Psoas muscle (tissue), 8 donors: ENCODE results near the gene SMTNL2. TPM values are rescaled to one million over a fixed set of nuclear protein-coding genes. Genes with fewer than 3 reads are reported as not detected.

Experiments used
- ATAC-seq, 4 donors: fragments of 200-7000 bp; cut with Tn5 transposase; one replicate each; pipeline ENCODE4 v1.9.1; 2020; ENCODE audit warnings: moderate library complexity in 3 of 4, mild to moderate bottlenecking in 2 of 4
- DNase-seq, 2 donors: peaks; one replicate each; pipeline ENCODE4 v3.0.0-alpha.2; 2020
- H3K27ac ChIP-seq: fragments of 200-600 bp; one replicate; pipeline ENCODE4 v1.8.0; 2022
- H3K27me3 ChIP-seq, 3 donors: fragments of 200-600 bp in 1 of 3; one replicate each; pipeline versions ENCODE4 v1.6.1 to v1.8.0; 2013 to 2022; ENCODE audit warnings: low read length in 2 of 3, mild to moderate bottlenecking in 2 of 3, moderate library complexity in 1 of 3; ENCODE audit not compliant: insufficient read depth in 3 of 3
- H3K36me3 ChIP-seq, 2 donors: fragments of 200-600 bp in 1 of 2; one replicate each; pipeline versions ENCODE4 v1.6.1 to v1.8.0; 2013 to 2022; ENCODE audit warnings: low read depth in 1 of 2, mild to moderate bottlenecking in 1 of 2, moderate library complexity in 1 of 2; ENCODE audit not compliant: insufficient read depth in 1 of 2
- H3K4me1 ChIP-seq: fragments of 200-600 bp; one replicate; pipeline ENCODE4 v1.8.0; 2022
- H3K4me3 ChIP-seq: fragments of 200-600 bp; one replicate; pipeline ENCODE4 v1.8.0; 2022; ENCODE audit warnings: mild to moderate bottlenecking
- H3K9me3 ChIP-seq: fragments of 200-600 bp; one replicate; pipeline ENCODE4 v1.8.0; 2022
- WGBS, 3 donors: extraction: QIAGEN DNeasy Blood & Tissue Kit; methylation state at CpG; one replicate each; pipeline versions ENCODE4 v1.1.6 to v1.1.7; 2013; 5-methylcytosine and 5-hydroxymethylcytosine counted together
- intact Hi-C, 2 donors: fragments of 100-400 bp; cut with DNase I; formaldehyde crosslinking; loops; one replicate each; pipeline versions ENCODE4 v1.11.0 to v1.14.2; 2022
- polyA plus RNA-seq, 3 donors: library from polyadenylated mRNA; stranded (reverse); fragments of 200-250 nt; gene quantifications; one replicate each; pipeline ENCODE4 v1.2.3, GENCODE V29; 2013
- total RNA-seq, 4 donors: library from RNA; stranded (reverse); fragmentation: NEBNext Ultra II Directional in 2 of 4; extraction: Animal tissue kit (Norgen Biotek cat#: 25700) in 2 of 4; gene quantifications; one replicate each; pipeline versions ENCODE4 v1.2.1 to v1.2.4, GENCODE V29; 2021 to 2023
- TF ChIP-seq, protein P1 (sequence below): fragments of 200-600 bp; IDR thresholded peaks from one replicate; pipeline ENCODE4 v1.8.0; 2022; ENCODE audit warnings: antibody characterized with exemption
- donor health status: healthy with polysubstance abuse.
- donor health status: DM: no; HTN: no; CAD: no; lungs with moderate emphysema.
- donor health status: Bipolar disorder and iron deficiency.
- donor health status: healthy.
- donor health status: DM: yes; HTN: yes; CAD: no.
- donor health status: DM: no; HTN: no; CAD: no.
- donor health status: DM: no; HTN: no; CAD: no.
- donor health status: DM: yes; HTN: yes; CAD: no.

Gene SMTNL2
- total and polyA plus RNA-seq, 7 donors = 20.7 to 524 (median 318) TPM

GRCh38 chr17:4572131-4572530 is 12.2 kb upstream of the SMTNL2 start:
- H3K36me3 ChIP-seq = no peaks in the 10 kb centered on the region
- H3K4me1 ChIP-seq = peaks cover 32% of the 10 kb centered on the region
- no peaks in the 10 kb centered on the region for H3K27me3 ChIP-seq
- TF ChIP-seq, protein P1, sequence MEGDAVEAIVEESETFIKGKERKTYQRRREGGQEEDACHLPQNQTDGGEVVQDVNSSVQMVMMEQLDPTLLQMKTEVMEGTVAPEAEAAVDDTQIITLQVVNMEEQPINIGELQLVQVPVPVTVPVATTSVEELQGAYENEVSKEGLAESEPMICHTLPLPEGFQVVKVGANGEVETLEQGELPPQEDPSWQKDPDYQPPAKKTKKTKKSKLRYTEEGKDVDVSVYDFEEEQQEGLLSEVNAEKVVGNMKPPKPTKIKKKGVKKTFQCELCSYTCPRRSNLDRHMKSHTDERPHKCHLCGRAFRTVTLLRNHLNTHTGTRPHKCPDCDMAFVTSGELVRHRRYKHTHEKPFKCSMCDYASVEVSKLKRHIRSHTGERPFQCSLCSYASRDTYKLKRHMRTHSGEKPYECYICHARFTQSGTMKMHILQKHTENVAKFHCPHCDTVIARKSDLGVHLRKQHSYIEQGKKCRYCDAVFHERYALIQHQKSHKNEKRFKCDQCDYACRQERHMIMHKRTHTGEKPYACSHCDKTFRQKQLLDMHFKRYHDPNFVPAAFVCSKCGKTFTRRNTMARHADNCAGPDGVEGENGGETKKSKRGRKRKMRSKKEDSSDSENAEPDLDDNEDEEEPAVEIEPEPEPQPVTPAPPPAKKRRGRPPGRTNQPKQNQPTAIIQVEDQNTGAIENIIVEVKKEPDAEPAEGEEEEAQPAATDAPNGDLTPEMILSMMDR = no peak
- 53 to 65% (median 61%) methylated on average over 9 of the region's 9 CpGs for WGBS, 3 donors
- H3K4me3 ChIP-seq = no peak overlapping the region
- intact Hi-C loops = no loop called here
- H3K27ac ChIP-seq = peak overlapping the region; percentile 2
- DNase-seq (no peak), ATAC-seq (peak in 1 of 4 donors; percentile 22)
- H3K9me3 ChIP-seq = no peaks in the 10 kb centered on the region

DNA sequence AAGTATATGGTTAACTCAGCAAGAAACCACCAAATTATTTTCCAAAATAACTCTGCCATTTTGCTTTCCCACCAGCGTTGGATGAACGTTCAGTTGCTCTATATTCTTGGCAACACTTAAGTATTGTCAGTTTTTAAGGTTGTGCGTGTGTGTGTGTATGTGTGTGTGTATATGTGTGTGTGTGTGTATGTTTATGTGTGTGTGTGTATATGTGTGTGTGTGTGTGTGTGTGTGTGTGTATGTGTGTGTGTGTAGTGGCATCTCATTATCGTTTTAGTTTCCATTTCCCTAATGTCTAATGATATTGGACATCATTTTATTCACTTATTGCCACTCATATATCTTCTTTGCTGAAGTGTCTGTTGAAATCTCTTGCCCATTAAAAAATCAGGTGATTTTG is 11.2 kb upstream of the SMTNL2 start:
- no peaks in the 10 kb centered on the region for H3K9me3 ChIP-seq
- intact Hi-C loops = no loop called here
- no peak overlapping the region for H3K4me3 ChIP-seq
- TF ChIP-seq, protein P1 = no peak
- 48 to 64% (median 60%) methylated on average over 4 of the region's 4 CpGs for WGBS, 3 donors
- no peaks in the 10 kb centered on the region for H3K36me3 ChIP-seq
- DNase-seq = no peak
- no peak for ATAC-seq
- peak overlapping the region; percentile 77 for H3K27ac ChIP-seq
- H3K27me3 ChIP-seq = no peaks in the 10 kb centered on the region
- H3K4me1 ChIP-seq = peaks cover 35% of the 10 kb centered on the region

- peaks cover 35% of the 10 kb centered on the region for H3K4me1 ChIP-seq
- H3K9me3 ChIP-seq = no peaks in the 10 kb centered on the region
- TF ChIP-seq, protein P1 = no peak
- 21 to 25% (median 21%) methylated on average over 7 of the region's 7 CpGs for WGBS, 3 donors
- H3K4me3 ChIP-seq = no peak overlapping the region
- no peaks in the 10 kb centered on the region for H3K36me3 ChIP-seq
- H3K27me3 ChIP-seq = no peaks in the 10 kb centered on the region
- DNase-seq = peak; percentile 73 to 91
- peak; percentile 88 to 94 (median 90) for ATAC-seq
- intact Hi-C loops = no loop called here
- peak overlapping the region; percentile 77 for H3K27ac ChIP-seq
Observed at GRCh38 chr17:4573669-4574068, 10.7 kb upstream of the SMTNL2 start.

DNA sequence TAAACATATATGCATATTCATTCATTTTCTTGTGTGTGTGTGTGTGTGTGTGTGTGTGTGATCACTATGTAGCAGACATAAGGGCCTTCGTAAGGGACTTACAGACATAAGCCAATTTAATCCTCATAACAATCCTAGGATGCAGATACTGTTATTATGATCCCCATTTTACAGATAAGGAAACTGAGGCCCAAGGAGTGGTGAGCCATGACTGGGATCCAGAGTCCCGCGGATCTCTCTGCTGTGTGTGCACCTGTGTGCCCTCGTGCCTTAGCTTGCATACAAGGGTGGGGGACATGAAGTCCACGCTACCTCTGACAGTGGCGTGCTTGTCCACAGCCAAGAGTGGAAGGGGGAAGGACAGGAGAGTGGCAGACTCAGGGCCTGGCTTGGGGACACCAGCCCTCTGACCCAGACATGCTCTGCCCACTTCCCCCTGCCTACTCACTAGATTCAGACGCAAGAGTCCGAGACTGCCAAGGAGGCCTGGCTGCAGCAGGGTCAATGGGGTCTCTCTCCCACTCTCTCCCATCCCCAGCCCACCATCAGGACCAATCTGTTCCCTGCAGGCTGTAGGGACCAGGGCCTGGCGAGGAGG is 9.8 kb upstream of the SMTNL2 start:
- peak in 1 of 2 donors; percentile 42 for DNase-seq
- ATAC-seq = no peak
- H3K4me3 ChIP-seq = no peak overlapping the region
- no peaks in the 10 kb centered on the region for H3K9me3 ChIP-seq
- intact Hi-C loops = no loop called here
- H3K27me3 ChIP-seq = no peaks in the 10 kb centered on the region
- H3K27ac ChIP-seq = peak overlapping the region; percentile 77
- no peaks in the 10 kb centered on the region for H3K36me3 ChIP-seq
- 79 to 96% (median 86%) methylated on average over 8 to 9 of the region's 9 CpGs for WGBS, 3 donors
- TF ChIP-seq, protein P1 = no peak
- H3K4me1 ChIP-seq = peaks cover 35% of the 10 kb centered on the region

GRCh38 chr17:4576161-4576558 is 8.2 kb upstream of the SMTNL2 start:
- H3K36me3 ChIP-seq = no peaks in the 10 kb centered on the region
- 70 to 75% (median 74%) methylated on average over 6 of the region's 6 CpGs for WGBS, 3 donors
- ATAC-seq = no peak
- DNase-seq = no peak
- H3K9me3 ChIP-seq = no peaks in the 10 kb centered on the region
- intact Hi-C loops = no loop called here
- H3K4me3 ChIP-seq = peak overlapping the region; percentile 46
- H3K27me3 ChIP-seq = no peaks in the 10 kb centered on the region
- peaks cover 35% of the 10 kb centered on the region for H3K4me1 ChIP-seq
- TF ChIP-seq, protein P1 = no peak
- peak overlapping the region; percentile 77 for H3K27ac ChIP-seq
